GM12872 (cell line): ENCODE results near the gene RNASEH2A.

Experiments
- CTCF ChIP-seq: IDR thresholded peaks from 3 replicates; pipeline ENCODE4 v1.5.1; 2011; ENCODE audit warnings: low read depth, mild to moderate bottlenecking, low read length, moderate library complexity; ENCODE audit not compliant: insufficient read depth

The RNASEH2A gene

GRCh38 chr19:12767666-12768065 lies 38.7 kb upstream of the RNASEH2A start:
- TF ChIP-seq CTCF, result no peak

- no peak for TF ChIP-seq CTCF
Observed at GRCh38 chr19:12769689-12770088, 36.7 kb upstream of the RNASEH2A start.

- TF ChIP-seq CTCF, result no peak
Observed at GRCh38 chr19:12770922-12771321, 35.5 kb upstream of the RNASEH2A start.

- no peak for TF ChIP-seq CTCF
Observed at GRCh38 chr19:12772323-12772722, 34.1 kb upstream of the RNASEH2A start.

GRCh38 chr19:12773571-12773970 lies 32.8 kb upstream of the RNASEH2A start:
- 0 out of 3 replicates have a peak, but pooled peaks have one; percentile 3 for TF ChIP-seq CTCF

GRCh38 chr19:12774588-12775555 lies 31.5 kb upstream of the RNASEH2A start, which contains the start of gene HOOK2:
Gene HOOK2, minus strand, starts transcription at chr19:12775552. Its CDS starts 103 bp downstream, at chr19:12775449.
- TF ChIP-seq CTCF, result no peak

GRCh38 chr19:12777217-12778016 lies 29.0 kb upstream of the RNASEH2A start:
- peak; percentile 89 for TF ChIP-seq CTCF
